NB4 (cell line): ENCODE measurements around the gene C1orf122.

ENCODE experiments used
- MYC ChIP-seq: IDR thresholded peaks from 2 replicates; pipeline ENCODE4 v1.6.1; 2011; ENCODE audit warnings: low read depth, low read length
- POLR2A ChIP-seq: IDR thresholded peaks from 2 replicates; pipeline ENCODE4 v1.6.1; 2011; ENCODE audit warnings: mild to moderate bottlenecking; ENCODE audit not compliant: insufficient read length; ENCODE audit errors: extremely low read depth
- TF ChIP-seq, protein P1 (sequence below): IDR thresholded peaks from one replicate; pipeline ENCODE4 v1.5.1; 2012; ENCODE audit warnings: low read depth, low read length
- TF ChIP-seq, protein P2 (sequence below): IDR thresholded peaks from 2 replicates; pipeline ENCODE4 v1.6.1; 2011; ENCODE audit warnings: low read depth, low read length

DNA sequence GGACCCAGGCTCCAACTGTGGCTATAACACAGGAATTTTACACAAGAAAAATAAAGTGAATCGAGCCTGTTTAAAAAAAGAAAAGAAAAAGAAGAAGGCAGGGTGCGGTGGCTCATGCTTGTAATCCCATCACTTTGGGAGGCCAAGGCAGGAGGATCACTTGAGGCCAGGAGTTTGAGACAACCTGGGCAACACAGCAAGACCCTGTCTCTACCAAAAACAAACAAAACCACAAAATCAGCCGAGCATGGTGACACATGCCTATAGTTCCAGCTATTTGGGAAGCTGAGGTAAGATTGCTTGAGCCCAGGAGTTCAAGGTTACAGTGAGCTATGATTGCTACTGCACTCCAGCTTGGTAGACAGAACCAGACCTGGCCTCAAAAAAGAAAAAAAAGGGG, 34.1 kb downstream of the C1orf122 start:
- TF ChIP-seq, protein P1, sequence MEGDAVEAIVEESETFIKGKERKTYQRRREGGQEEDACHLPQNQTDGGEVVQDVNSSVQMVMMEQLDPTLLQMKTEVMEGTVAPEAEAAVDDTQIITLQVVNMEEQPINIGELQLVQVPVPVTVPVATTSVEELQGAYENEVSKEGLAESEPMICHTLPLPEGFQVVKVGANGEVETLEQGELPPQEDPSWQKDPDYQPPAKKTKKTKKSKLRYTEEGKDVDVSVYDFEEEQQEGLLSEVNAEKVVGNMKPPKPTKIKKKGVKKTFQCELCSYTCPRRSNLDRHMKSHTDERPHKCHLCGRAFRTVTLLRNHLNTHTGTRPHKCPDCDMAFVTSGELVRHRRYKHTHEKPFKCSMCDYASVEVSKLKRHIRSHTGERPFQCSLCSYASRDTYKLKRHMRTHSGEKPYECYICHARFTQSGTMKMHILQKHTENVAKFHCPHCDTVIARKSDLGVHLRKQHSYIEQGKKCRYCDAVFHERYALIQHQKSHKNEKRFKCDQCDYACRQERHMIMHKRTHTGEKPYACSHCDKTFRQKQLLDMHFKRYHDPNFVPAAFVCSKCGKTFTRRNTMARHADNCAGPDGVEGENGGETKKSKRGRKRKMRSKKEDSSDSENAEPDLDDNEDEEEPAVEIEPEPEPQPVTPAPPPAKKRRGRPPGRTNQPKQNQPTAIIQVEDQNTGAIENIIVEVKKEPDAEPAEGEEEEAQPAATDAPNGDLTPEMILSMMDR = no peak
- TF ChIP-seq, protein P2, sequence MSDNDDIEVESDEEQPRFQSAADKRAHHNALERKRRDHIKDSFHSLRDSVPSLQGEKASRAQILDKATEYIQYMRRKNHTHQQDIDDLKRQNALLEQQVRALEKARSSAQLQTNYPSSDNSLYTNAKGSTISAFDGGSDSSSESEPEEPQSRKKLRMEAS = no peak
- no peak for TF ChIP-seq POLR2A
- no peak for TF ChIP-seq MYC
